RWPE1 (cell line): ENCODE results near the gene SLC25A25.

Experiments used
- CTCF ChIA-PET: fragments of 350-600 bp; sonication (Branson Sonifier 250); formaldehyde crosslinking; extraction: SDS; loops from one replicate; lab custom pipeline; 2021; lab: Yijun Ruan, JAX
- POLR2A ChIA-PET: fragments of 400-600 bp; formaldehyde crosslinking; extraction: SDS; loops from one replicate; lab custom pipeline; 2020; ENCODE audit warnings: antibody characterized with exemption; ENCODE audit not compliant: low non-redundant PET; lab: Yijun Ruan, JAX
- DNase-seq: peaks from one replicate; pipeline ENCODE4 v3.0.0; 2012; ENCODE audit warnings: low spot score
- H3K27ac ChIP-seq: fragments of 450-650 bp; 2 replicates; pipeline ENCODE4 v1.5.1; 2017
- CTCF ChIP-seq: fragments of 450-650 bp; conservative IDR thresholded peaks from 2 replicates; pipeline ENCODE4 v1.5.1; 2017; ENCODE audit warnings: low read depth, mild to moderate bottlenecking

Gene SLC25A25

DNA sequence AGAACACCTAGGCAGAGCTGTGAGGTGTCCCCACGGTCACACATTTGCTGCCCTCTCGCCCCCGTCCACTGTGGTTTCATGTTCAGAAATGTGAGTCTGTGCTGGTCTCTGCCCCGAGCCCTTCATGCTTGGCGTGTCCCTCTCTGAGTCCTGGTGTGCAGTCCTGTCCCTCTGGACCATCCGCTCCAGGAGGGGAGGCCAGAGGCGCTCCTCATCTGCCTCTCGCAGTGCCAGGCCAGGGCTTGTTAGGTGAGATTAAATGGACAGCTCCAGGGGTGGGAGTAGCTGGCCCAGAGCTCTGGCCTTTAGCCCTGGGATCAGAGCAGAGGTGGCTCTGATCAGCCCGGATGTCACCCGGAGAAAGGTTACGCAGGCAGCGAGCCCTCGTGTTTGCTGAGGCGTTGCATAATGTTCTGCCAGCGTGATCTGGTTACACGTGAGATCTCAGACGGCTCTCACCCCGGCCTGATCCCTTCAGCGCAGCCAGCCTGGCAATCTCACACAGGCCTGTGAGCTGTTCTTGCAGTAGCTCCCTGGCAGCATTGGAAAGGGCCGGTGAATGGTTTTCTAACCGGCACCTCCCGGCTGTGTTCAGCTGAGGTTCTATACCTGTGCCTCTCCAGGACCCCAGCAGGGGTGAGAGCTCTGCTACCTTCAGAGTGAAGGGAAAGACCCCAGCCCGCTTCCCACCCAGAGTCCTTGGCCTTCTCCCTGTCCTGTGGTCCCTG lies 35.0 kb downstream of the SLC25A25 start:
- POLR2A ChIA-PET: no interaction called here
- CTCF ChIA-PET: interaction anchor here (0.6 to 7.9 kb wide), 3 partner anchors 12 to 48 kb away, joined by 4 to 55 read pairs (median 51); no protein-coding TSS in a partner anchor
- DNase-seq: no peak
- H3K27ac ChIP-seq: peak overlapping the region; percentile 88
- no peak for TF ChIP-seq CTCF

GRCh38 chr9:128103589-128103962 lies 35.5 kb downstream of the SLC25A25 start:
- H3K27ac ChIP-seq: peak overlapping the region; percentile 88
- DNase-seq: no peak
- ChIA-PET POLR2A (no interaction called here), CTCF (interaction anchor here (0.6 to 6.6 kb wide), 2 partner anchors 14 to 48 kb away, joined by 4 to 51 read pairs; no protein-coding TSS in a partner anchor)
- TF ChIP-seq CTCF: no peak

DNA sequence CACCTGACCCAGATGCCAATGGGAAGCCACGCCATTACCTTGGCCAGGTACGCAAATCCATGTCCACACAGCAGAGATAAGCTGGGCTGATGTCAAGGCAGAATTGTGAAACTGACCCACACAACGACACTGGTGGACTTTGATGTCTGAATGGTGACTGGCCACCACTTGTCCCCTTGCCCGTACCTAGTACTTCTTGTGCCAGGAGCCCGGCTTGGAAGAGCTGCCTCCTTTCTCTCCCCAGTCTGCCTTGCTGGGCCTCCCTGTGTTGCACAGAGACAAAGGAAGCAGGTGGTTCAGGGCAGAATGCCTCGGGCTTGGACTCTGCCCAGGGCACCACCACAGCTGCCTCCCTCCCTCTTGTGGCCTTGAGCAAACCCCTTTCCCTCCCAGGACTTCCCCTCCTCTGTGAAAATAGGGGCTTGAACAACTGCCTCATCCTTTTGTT lies 36.2 kb downstream of the SLC25A25 start:
- TF ChIP-seq CTCF: no peak
- peak overlapping the region; percentile 88 for H3K27ac ChIP-seq
- CTCF ChIA-PET: interaction anchor here (1.1 to 6.6 kb wide), 2 partner anchors 13 to 151 kb away, joined by 3 to 51 read pairs; no protein-coding TSS in a partner anchor
- no peak for DNase-seq
- POLR2A ChIA-PET: no interaction called here

DNA sequence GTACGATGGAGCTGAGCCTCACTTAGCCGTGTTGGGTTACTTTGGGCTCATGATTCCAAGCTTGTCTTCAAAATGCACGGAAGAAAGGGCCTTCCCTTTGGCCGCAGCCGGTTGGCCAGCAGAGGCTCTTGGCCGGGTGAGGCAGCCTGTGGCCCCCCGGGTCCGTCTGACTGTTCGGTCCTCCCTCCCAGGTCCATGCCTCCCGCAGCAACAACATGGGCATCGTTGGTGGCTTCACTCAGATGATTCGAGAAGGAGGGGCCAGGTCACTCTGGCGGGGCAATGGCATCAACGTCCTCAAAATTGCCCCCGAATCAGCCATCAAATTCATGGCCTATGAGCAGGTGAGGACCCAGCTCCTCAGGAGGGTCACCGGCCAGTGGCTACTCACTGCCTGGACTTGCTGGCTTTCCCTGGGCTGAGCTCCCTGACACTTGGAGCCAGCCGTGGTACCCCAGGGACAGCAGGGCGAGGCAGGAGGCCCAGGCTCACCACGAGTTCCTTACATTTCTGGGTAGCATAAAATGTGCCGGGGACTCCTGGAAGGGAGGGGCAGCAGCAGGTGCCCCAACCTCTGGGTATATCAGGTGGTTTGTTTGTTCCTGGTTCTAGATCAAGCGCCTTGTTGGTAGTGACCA lies 37.6 kb downstream of the SLC25A25 start:
- CTCF ChIA-PET: interaction anchor here (6.6 kb wide), 1 partner anchor 12 kb away, joined by 51 read pairs; no protein-coding TSS in a partner anchor
- no peak for TF ChIP-seq CTCF
- peak overlapping the region; percentile 37; the same call in 1 of the 2 replicates for H3K27ac ChIP-seq
- DNase-seq: no peak
- POLR2A ChIA-PET: no interaction called here

DNA sequence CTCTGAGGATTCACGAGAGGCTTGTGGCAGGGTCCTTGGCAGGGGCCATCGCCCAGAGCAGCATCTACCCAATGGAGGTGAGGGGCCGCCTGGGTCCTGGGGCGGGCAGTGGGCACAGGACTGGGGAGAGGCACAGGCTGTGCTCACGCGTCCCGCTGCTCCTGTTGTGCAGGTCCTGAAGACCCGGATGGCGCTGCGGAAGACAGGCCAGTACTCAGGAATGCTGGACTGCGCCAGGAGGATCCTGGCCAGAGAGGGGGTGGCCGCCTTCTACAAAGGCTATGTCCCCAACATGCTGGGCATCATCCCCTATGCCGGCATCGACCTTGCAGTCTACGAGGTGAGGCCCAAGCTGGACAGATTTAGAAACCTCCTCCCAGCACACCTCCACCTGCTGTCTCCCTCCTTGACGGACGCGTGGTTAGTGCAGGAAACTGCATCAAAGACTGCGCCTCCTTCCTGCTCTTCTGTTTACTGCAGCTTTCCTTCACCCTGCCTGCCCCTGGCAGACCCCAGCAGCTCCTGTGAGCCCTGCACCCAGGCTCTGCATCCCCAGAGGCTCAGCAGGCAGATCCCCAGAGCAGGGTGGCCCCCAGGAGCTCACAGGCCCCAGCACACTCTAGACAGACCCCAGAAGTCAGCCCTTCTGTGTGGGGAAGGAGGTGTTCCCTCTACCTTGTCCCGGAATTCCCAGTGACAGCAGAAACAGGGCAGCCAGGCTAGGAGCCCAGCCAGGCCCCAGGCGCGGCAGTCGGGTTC lies 38.3 kb downstream of the SLC25A25 start:
- DNase-seq: no peak
- TF ChIP-seq CTCF: no peak
- CTCF ChIA-PET: interaction anchor here (0.7 to 6.6 kb wide), 2 partner anchors 11 to 55 kb away, joined by 3 to 51 read pairs; no protein-coding TSS in a partner anchor
- H3K27ac ChIP-seq: peak overlapping the region; percentile 37
- POLR2A ChIA-PET: no interaction called here
